A549 (cell line): ENCODE measurements around the gene DISC1.

ENCODE experiments used
- CHD2 ChIP-seq: fragments of 150-350 bp; IDR thresholded peaks from 2 replicates; pipeline ENCODE4 v1.6.1; 2014; ENCODE audit warnings: low read length; ENCODE audit not compliant: partially characterized antibody
- CTCF ChIP-seq: fragments of >200 bp; sonication (Bioruptor Twin); formaldehyde crosslinking; IDR thresholded peaks from 3 replicates; pipeline ENCODE4 v1.5.1; 2016
- HOXA7 ChIP-seq: fragments of 250-450 bp; sonication (Bioruptor Pico); IDR thresholded peaks from 2 replicates; pipeline ENCODE4 v1.5.0; 2020; ENCODE audit warnings: mild to moderate bottlenecking, moderate library complexity
- JUNB ChIP-seq: fragments of >200 bp; sonication (Bioruptor Twin); formaldehyde crosslinking; IDR thresholded peaks from 2 replicates; pipeline ENCODE4 v1.6.1; 2016
- KDM1A ChIP-seq: fragments of 200-600 bp; sonication (generic); IDR thresholded peaks from 2 replicates; pipeline ENCODE4 v1.6.1; 2016; ENCODE audit warnings: low read depth, mild to moderate bottlenecking
- MYC ChIP-seq: IDR thresholded peaks from 2 replicates; pipeline ENCODE4 v1.6.1; 2012; ENCODE audit warnings: mild to moderate bottlenecking, inconsistent platforms, low read length, improper control_type of control experiment, borderline replicate concordance
- POLR2A ChIP-seq: IDR thresholded peaks from 2 replicates; pipeline ENCODE4 v1.6.1; 2012; ENCODE audit warnings: mild to moderate bottlenecking, low read length
- POLR2AphosphoS2 ChIP-seq: conservative IDR thresholded peaks from 2 replicates; pipeline ENCODE4 v1.6.1; 2012; ENCODE audit warnings: low read length, improper control_type of control experiment, inconsistent platforms
- RCOR1 ChIP-seq: fragments of 150-350 bp; IDR thresholded peaks from 2 replicates; pipeline ENCODE4 v1.6.1; 2014; ENCODE audit warnings: antibody characterized with exemption, low read length, low read depth
- SREBF2 ChIP-seq: fragments of 450-650 bp; IDR thresholded peaks from 2 replicates; pipeline ENCODE4 v1.6.1; 2014; ENCODE audit warnings: mild to moderate bottlenecking, moderate library complexity
- TF ChIP-seq, protein P1 (sequence below): IDR thresholded peaks from 2 replicates; pipeline ENCODE4 v1.6.1; 2012
- TF ChIP-seq, protein P2 (sequence below): IDR thresholded peaks from 2 replicates; pipeline ENCODE4 v1.6.1; 2012
- TF ChIP-seq, protein P3 (sequence below): fragments of 450-650 bp; IDR thresholded peaks from 2 replicates; pipeline ENCODE4 v1.6.1; 2014; ENCODE audit warnings: antibody characterized with exemption

DNA sequence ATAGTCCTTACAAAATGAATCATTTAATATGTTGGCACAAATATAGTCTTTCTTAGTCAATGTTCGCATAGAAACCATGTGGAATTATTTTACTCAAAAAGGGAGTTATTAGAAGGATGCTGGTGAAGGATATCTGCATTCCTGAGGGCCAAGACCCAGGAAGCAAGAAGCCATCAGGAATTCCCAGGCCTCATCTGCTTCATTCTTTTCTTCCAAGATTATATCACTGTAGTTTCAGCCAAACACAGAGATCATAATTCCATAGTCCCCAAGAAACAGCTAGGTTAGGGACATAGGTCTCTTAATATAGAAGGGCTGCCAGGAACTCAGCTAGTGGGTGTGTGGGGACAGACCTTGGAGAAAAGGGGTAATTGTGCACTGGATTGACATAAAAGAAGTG lies 28.6 kb upstream of the DISC1 start:
- no peak for TF ChIP-seq CTCF
- no peak for TF ChIP-seq JUNB
- TF ChIP-seq RCOR1 = no peak
- TF ChIP-seq, protein P1, sequence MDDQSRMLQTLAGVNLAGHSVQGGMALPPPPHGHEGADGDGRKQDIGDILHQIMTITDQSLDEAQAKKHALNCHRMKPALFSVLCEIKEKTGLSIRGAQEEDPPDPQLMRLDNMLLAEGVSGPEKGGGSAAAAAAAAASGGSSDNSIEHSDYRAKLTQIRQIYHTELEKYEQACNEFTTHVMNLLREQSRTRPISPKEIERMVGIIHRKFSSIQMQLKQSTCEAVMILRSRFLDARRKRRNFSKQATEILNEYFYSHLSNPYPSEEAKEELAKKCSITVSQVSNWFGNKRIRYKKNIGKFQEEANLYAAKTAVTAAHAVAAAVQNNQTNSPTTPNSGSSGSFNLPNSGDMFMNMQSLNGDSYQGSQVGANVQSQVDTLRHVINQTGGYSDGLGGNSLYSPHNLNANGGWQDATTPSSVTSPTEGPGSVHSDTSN = no peak
- no peak for TF ChIP-seq MYC
- no peak for TF ChIP-seq POLR2A
- no peak for TF ChIP-seq CHD2
- TF ChIP-seq HOXA7 (CRISPR knock-in tag) = no peak
- TF ChIP-seq KDM1A = no peak
- no peak for TF ChIP-seq POLR2AphosphoS2
- TF ChIP-seq, protein P2, sequence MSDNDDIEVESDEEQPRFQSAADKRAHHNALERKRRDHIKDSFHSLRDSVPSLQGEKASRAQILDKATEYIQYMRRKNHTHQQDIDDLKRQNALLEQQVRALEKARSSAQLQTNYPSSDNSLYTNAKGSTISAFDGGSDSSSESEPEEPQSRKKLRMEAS = no peak
- TF ChIP-seq SREBF2 = no peak
- TF ChIP-seq, protein P3, sequence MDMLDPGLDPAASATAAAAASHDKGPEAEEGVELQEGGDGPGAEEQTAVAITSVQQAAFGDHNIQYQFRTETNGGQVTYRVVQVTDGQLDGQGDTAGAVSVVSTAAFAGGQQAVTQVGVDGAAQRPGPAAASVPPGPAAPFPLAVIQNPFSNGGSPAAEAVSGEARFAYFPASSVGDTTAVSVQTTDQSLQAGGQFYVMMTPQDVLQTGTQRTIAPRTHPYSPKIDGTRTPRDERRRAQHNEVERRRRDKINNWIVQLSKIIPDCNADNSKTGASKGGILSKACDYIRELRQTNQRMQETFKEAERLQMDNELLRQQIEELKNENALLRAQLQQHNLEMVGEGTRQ = no peak
